GM10248 (cell line): ENCODE data around the gene TMEM273.

ENCODE experiments used
- CTCF ChIA-PET: fragments of 300-600 bp; sonication (Branson Sonifier 250); formaldehyde crosslinking; extraction: SDS; loops from one replicate; lab custom pipeline; 2021; ENCODE audit warnings: antibody characterized with exemption; lab: Yijun Ruan, JAX
- POLR2A ChIA-PET: fragments of 350-650 bp; sonication (Branson Sonifier 250); formaldehyde crosslinking; extraction: SDS; loops from one replicate; lab custom pipeline; 2020; ENCODE audit warnings: antibody characterized with exemption; lab: Yijun Ruan, JAX
- DNase-seq: peaks from one replicate; pipeline ENCODE4 v3.0.0; 2012; ENCODE audit errors: extremely low spot score
- TF ChIP-seq, protein P1 (sequence below): IDR thresholded peaks from 2 replicates; pipeline ENCODE4 v1.5.1; 2012; ENCODE audit warnings: mild to moderate bottlenecking, low read depth; ENCODE audit errors: extremely low read depth, missing control alignments, control extremely low read depth

The TMEM273 gene

DNA sequence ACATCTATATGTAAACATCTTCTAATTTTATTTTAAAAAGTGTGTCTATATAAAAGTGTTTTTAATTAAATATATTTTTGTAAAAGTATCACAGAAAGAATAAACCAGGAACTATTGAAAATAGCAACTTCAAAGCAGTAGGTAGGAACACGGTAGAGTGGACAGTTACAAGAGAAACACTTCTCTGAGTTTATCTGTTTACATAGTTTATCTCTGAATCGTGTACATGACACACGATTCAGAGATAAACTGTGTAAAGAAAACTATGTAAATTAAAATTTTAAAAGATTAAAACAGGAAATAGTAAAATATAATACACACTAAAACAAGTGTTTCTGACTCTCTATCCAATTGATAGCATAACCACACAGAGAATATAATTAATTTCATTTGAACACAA is 29.3 kb downstream of the TMEM273 start:
- TF ChIP-seq, protein P1, sequence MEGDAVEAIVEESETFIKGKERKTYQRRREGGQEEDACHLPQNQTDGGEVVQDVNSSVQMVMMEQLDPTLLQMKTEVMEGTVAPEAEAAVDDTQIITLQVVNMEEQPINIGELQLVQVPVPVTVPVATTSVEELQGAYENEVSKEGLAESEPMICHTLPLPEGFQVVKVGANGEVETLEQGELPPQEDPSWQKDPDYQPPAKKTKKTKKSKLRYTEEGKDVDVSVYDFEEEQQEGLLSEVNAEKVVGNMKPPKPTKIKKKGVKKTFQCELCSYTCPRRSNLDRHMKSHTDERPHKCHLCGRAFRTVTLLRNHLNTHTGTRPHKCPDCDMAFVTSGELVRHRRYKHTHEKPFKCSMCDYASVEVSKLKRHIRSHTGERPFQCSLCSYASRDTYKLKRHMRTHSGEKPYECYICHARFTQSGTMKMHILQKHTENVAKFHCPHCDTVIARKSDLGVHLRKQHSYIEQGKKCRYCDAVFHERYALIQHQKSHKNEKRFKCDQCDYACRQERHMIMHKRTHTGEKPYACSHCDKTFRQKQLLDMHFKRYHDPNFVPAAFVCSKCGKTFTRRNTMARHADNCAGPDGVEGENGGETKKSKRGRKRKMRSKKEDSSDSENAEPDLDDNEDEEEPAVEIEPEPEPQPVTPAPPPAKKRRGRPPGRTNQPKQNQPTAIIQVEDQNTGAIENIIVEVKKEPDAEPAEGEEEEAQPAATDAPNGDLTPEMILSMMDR = no peak
- no peak for DNase-seq
- ChIA-PET CTCF (no interaction called here), POLR2A (no interaction called here)

DNA sequence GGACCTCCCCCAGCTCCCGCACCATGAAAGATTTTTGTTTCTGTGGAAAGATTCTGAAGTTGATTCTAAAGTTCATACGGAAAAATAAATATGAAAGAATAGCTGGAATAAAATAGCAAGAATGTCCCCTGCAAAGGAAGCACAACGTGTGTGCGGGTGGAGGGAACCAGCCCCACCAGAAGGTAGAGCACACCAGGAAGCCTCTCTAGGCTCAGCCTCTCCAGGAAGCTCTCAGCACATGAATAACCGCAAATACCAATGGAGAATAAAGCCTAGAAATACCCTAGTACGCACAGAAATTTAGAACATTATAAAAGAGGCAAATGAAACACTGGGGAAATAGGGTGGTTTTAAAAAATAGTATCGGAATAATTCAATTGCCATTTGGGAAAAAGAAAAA is 29.8 kb downstream of the TMEM273 start:
- DNase-seq = no peak
- TF ChIP-seq, protein P1 = no peak
- ChIA-PET POLR2A (no interaction called here), CTCF (no interaction called here)

DNA sequence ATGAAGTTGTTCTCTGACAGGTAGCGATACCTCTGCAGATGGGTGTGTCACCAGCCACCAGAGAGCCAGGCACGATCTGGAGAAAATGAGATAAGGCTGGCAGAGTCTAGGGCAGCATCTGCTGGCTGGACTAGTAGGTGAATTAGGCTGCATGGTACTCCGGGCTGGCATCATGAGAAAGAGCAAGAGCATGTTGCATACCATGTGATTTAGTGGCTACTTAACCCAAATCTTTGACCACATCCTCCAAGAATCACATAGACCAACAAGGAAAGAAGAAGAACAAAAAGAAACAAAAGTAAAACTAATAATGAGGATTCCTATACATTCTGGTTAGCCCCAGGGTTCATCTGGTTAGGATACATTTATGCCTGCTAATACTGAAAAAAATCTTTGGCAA is 31.0 kb downstream of the TMEM273 start:
- ChIA-PET CTCF (interaction anchor here (1.0 to 2.2 kb wide), 2 partner anchors 9 to 10 kb away, joined by 3 to 7 read pairs; no protein-coding TSS in a partner anchor), POLR2A (no interaction called here)
- DNase-seq = no peak
- TF ChIP-seq, protein P1 = no peak

DNA sequence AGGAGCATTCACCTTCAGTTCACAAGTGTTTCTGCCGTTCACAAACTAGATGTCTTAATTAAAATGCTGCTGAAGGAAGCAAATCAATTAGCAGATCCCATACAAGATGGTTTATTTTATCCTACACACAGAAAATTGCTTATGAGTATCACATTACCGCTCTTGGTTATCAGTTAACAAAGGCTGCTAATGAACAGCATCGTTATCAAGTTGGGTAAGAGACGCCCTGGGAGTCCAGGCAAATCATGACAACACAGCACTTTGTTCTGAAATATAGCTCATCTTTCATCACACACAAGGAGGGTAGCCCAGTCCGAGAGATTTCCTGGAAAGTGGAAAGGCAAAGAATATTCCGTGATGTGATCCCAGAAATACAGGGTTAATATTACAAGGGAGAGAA is 33.5 kb downstream of the TMEM273 start:
- POLR2A ChIA-PET = no interaction called here
- TF ChIP-seq, protein P1 = no peak
- CTCF ChIA-PET = interaction anchor here (1.1 to 2.2 kb wide), 3 partner anchors 9 to 208 kb away, joined by 3 to 9 read pairs (median 5); no protein-coding TSS in a partner anchor
- no peak for DNase-seq

DNA sequence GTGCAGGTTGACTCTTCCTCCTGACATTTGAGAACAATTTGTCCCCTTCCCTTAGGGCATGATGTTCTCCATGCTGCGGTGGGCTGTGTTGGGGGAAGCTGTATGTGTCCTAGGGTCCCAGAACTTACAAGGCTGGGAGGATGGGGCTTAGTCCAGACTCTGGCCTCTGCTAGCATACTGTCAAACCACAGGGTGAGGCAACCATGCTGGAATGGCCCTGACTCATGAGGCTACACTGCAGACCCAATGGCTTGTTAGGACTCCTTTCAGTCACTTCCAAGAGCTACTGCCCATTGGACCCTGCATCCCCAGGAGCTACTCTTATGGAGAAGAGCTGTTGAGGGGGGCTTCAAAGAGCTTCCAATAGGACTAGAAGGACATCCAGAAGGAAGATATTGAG is 34.2 kb downstream of the TMEM273 start:
- CTCF ChIA-PET = interaction anchor here (1.1 kb wide), 1 partner anchor 209 kb away, joined by 3 read pairs; no protein-coding TSS in a partner anchor
- POLR2A ChIA-PET = no interaction called here
- DNase-seq = no peak
- TF ChIP-seq, protein P1 = no peak

DNA sequence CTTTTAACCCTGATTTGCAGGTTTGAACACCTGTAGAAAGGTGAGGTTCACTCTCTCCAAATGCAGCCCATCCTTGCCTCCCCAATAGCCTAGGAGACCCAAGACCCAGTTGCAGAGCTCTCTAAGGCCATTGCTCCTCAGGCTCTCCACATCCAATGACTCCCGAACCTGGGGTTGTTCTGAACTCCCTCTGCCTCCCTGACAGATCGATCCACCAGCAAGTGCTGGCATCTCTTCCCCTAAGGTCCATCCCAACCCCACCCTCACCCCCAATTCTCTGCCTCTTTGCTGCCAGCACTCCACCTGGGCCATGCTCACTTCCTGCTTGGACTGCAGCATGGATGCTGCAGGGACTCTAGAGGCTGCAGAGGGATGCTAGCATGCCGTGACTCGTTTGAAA is 35.1 kb downstream of the TMEM273 start:
- ChIA-PET CTCF (no interaction called here), POLR2A (no interaction called here)

More for the DNA sequence above, 35.1 kb downstream of the TMEM273 start:
- no peak for DNase-seq
- TF ChIP-seq, protein P1 = no peak
